NCI-H2081 (cell line): ENCODE data around the gene RXRA.

Experiments used
- DNase-seq, 2 experiments: peaks; one replicate each; lab custom pipeline; 2025; lab: John Stamatoyannopoulos, UW

The RXRA gene

GRCh38 chr9:134403682-134404301 is 77.5 kb downstream of the RXRA start:
- DNase-seq: no peak

- DNase-seq: no peak
Observed at GRCh38 chr9:134404376-134405358, 78.4 kb downstream of the RXRA start.

- DNase-seq: no peak
Observed at GRCh38 chr9:134405527-134405926, 79.3 kb downstream of the RXRA start.

GRCh38 chr9:134406366-134407120 is 80.3 kb downstream of the RXRA start:
- no peak for DNase-seq

- DNase-seq: peak; percentile 38 to 59
Observed at GRCh38 chr9:134407121-134407779, 81.0 kb downstream of the RXRA start.

GRCh38 chr9:134408389-134408788 is 82.1 kb downstream of the RXRA start:
- no peak for DNase-seq

- no peak for DNase-seq
Observed at GRCh38 chr9:134408939-134409737, 82.9 kb downstream of the RXRA start.

- no peak for DNase-seq
Observed at GRCh38 chr9:134410071-134410834, 84.0 kb downstream of the RXRA start.

- no peak for DNase-seq
Observed at GRCh38 chr9:134410835-134411217, 84.6 kb downstream of the RXRA start.

GRCh38 chr9:134411440-134412297 is 85.4 kb downstream of the RXRA start:
- DNase-seq: no peak

GRCh38 chr9:134412298-134412711 is 86.0 kb downstream of the RXRA start:
- DNase-seq: no peak

- DNase-seq: no peak
Observed at GRCh38 chr9:134413112-134413715, 87.0 kb downstream of the RXRA start.

- DNase-seq: peak; percentile 62 to 83
Observed at GRCh38 chr9:134413890-134414623, 87.8 kb downstream of the RXRA start.

- DNase-seq: no peak
Observed at GRCh38 chr9:134414900-134415425, 88.7 kb downstream of the RXRA start.

GRCh38 chr9:134416385-134417015 is 90.2 kb downstream of the RXRA start:
- DNase-seq: no peak

- no peak for DNase-seq
Observed at GRCh38 chr9:134418354-134418753, 92.1 kb downstream of the RXRA start.

- DNase-seq: no peak
Observed at GRCh38 chr9:134419000-134419683, 92.9 kb downstream of the RXRA start.
